ENCODE results near the gene CXCR4.

The CXCR4 gene

DNA sequence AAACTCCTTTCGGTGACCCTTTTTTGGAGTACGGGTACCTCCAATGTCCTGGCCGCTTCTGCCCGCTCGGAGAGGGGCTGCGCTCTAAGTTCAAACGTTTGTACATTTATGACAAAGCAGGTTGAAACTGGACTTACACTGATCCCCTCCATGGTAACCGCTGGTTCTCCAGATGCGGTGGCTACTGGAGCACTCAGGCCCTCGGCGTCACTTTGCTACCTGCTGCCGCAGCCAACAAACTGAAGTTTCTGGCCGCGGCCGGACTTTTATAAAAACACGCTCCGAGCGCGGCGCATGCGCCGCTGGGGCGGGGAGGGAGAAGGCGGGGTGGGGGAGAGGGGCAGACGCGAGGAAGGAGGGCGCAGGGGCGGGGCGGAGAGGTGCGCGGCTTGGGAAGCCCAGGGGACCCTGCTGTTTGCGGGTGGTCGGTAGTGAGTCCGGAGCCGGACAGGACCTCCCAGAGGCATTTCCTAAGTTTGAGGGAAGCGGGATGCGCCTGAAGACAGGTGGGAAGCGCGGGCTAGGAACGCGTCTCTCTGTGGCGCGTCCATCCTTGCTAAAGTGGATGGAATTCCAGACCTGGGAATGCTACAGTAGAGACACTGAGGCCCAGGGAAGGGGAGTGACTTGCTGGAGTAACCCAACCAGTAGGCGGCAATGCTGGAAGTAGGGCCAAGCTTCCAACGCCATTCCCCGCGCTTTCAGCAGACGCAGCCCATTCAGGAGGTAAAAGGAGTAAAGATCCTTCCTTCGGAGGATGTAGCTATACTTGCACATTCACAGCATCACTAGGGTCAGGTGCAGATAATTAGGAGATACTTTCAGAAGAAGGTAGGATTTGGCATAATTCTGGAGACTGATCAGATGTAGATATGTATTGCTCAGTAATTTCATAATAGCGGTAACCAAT is at the start of gene CXCR4:
Gene CXCR4 (minus strand): TSS at position 241 of the 910 bp plus-strand sequence. CDS start 89 bp downstream, at position 152.
- no peak for DNase-seq

DNA sequence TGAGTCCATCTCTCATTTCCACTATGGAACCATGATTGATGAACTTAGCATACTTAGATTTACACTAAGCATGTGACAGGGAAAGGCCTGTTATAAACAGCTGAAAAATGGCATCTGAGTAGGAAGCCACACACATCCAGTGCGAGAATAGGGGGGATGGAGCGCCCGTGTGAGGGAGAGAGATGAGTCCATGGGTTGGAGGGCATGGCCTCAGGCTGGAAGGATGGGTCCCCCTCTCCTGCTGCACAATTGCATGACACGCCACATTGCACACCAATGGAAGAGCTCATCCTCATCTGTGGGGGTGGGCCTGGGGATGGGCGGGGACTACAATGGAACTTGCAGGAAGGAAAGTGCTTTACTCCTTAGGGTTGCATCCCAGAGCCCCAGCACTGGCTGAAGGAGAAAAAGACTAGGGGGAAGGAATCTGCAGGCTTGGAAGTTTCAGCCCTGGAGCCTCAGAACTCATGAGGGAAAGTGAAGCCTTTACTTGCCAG is 46.4 kb upstream of the CXCR4 start:
- no peak for DNase-seq

DNA sequence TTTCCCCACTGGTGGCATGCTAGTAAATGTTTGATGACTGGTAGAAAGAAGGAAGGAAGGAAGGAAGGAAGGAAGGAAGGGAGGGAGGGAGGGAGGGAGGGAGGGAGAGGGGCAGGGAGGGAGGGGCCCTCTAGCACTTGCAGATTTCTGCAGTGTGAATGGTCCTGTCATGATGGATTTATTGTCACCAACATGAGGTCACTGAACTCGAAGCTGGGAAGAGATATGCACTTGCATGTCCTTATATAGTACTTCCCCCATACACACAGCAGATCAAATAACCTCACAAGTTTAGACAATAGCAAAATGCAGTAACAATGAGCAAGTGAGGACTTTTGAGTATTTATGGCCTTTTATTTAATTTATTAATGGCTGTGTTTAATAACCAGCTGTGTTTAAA is 44.5 kb upstream of the CXCR4 start:
- DNase-seq: no peak

DNA sequence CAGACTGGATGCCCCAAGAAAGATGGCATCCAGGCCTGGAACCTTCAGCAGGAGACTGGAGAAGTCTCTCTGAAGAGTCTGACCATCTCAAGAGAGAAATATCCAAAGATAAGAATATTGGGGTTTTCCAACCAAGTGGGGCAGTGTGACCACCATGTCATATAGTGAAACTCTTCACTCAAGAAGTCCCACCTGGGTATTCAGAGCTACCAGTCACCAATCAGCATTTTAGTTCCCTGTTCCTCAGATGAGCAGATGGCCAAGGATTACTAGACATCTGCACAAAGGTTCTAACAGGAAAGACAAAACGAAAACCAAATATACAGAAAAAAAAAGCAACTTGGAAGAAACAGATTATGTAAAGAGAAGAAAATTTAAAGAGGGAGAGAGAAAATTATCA is 38.5 kb upstream of the CXCR4 start:
- DNase-seq: no peak

DNA sequence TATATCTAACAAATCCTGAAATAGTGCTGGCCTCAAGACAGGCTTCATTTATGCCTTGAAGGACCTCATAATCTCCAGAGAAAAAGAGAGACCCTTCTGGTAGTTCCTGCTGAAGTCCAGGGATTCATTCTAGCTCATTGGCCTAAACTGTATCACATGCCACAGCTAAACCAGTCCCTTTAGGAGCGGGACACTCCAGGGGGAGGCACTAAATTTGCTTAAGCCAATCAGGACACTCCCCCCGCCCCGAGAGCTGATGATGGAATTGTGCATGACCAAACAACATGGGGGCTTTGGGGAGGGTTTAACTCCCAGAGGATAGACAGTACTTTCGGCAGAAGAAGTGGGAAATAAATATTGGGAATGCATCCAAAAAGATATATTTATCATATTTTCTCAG is 36.4 kb upstream of the CXCR4 start:
- DNase-seq: no peak

DNA sequence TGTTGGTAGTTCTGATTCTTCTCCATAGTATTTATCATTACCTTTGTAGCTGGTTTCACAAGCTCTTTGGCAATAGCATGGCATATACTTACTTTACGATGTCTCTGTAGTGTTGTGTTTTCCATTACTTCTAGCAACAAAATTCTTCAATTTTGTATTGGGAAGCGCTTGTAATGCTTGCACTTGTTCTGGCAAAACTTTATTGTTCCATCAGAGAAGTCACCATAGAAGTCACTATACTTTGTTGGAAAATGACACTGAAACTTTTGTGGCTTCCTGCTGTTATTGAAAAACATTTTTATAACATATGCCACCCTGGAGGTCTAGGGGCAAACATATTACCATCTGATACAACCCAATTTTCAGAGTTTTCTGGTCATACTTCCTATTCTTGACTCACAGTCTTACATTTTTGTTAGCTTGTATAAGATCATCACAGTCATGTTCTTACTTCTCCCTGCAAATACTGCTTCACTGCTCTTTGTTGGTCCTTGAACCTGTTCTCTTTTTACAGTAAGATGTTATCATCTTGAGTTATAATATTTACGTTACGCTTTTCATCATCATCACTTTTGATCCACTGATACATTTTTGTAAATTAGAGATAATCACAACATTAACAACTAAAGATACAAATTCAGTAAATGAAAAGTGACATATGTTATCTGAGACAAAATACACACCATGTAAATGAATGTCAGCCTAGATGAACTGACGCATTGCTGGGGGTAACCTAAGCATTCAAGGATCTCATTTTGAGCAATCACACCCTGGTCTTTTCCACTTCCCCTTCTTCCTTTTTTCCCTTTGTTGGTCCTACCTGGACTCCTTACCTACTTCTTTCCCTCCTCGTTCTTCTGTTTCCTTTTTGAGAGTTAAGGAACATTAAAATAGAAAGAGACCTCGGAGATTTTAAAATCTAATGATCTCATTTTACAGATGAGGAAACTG is 33.3 kb upstream of the CXCR4 start:
- no peak for DNase-seq

DNA sequence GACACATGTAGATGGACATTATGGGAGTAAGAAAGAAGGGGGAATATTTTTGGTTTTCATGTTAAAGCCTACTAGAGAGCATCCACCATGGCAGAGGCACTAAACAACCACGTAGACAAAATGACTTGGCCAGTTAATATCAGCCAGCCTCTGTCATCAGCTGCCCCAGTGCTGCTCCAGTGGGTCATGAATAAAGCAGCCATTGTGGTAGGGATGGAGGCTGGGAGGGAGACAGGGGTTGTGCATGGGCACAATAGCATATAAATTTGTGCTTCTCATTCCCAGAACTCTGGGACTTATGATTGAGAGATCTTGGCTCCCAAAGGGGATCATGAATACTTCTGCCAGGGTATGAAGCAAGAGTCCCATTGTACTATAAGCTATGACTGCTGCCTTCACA is 31.1 kb upstream of the CXCR4 start:
- no peak for DNase-seq

DNA sequence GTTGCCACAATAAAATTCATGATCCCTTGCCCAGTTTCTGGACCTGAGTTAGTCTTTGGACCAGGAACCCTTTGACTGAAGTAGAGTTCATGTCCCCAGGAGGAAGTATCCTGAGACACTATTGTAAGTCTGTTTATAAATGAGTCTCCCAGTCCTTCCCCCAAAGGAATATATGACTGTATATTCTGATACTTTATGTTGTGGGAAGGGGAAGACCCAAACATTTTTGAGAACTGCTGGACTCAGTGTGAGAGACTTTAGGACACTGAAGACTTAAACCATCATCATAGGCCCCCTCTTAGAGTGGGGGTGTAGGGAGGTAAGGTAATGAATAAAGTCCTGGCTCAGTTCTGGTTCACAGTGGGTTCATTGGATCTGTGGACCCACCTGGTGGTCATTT is 28.6 kb upstream of the CXCR4 start:
- DNase-seq: no peak

DNA sequence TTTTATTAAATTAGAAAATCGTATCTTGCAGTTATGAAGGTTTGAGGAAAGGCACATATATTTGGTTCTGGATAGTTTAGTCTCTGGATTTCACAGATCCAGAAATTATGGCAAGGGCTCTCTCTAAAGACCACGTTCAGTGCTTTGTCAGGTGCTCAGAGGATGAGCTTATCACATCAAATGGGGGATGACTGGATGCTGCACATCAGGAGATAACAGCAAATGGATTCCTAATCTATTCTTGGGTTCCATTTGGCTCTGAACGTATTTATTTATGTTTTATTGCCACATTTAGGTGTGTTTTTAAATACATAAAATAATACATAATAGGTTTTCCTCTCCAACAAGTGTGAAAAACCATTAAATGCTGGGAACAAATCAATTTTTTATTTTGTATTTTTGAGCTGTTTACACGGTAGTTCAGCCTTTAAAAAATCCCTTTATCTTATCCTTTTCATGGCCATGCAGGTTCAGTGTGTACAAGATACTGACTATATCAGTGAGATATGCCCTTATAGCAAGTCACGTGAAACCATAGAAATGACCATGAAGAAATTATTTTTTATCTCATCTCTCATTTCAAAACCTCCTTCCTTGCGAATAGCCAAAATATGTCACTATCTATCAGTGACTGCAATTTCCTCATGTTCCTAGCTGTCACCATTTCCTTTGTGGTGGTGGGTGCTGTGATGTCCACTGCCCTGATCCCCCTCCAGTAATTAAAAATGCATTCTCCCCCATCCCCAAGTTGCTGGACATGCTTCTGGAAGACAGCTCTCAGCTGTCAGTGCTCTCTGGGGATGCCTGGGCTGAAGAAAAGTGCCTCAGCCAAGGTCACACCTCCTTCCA is 25.9 kb upstream of the CXCR4 start:
- no peak for DNase-seq

DNA sequence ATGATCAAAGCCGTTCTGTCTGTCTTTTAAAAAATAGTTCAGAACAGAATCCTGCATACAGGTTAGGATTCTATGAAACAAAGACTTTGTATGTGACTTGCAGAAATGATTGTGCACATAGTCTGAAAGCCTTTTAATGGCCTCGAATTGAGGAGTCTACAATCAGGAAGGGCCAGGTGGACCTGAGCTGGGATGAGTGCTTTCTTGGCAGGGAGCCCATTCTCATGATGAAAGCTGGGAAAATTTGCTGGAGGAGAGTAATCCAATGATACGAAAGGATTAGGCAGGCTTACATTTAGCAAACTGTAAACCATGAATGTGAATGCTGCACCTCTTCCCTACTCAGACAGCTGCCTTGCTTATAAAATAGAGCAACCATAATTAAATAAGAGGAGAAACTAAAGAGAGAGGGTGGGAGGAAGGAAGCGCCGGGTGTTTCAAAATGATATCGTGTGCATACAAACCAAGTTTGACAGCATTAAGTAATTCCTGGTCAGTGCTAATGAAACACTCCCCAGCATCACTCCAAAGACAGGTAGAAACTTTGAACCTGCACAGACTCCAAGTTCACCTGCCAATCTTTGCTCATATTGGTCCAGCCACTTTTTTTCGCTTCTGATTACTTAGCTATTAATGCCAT is 23.7 kb upstream of the CXCR4 start:
- no peak for DNase-seq

DNA sequence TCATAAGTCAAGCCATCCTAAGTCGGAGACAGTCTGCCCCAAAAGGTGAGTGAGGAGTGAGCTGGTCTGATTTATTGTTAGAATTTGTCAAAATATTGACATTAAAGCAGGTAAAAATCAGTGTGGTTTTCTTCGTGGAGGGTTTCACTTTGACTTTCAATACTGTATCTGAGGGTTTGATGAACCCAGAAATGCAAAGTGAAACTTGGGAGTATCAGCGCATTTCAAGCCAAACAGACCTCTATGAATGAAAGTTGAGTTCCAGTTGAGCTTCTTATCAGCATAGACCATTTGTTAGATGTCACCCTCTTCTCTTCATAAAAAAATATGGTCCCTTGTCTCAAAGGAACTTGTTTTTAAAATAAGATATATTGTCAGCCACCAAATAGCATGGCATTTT is 21.7 kb upstream of the CXCR4 start:
- DNase-seq: no peak

DNA sequence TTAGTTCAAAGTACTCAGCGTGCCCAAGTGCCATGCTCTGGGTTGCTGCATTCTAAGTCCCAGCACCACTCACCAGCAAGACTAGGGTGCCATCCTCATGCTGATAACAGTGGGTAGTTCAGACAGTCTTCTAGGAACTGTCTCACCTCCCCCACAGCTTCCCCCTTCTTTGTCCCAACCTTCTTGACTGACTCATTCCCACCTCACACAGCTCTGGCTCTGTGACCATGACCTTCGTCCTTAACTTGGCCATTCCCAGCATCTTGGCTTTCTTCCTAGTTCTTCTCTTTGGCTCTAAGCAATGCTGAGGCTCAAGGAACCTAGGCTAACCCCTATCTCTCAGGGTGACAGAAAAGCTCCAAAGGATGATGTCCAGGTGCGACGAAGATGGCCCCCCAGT is 20.0 kb upstream of the CXCR4 start:
- no peak for DNase-seq

DNA sequence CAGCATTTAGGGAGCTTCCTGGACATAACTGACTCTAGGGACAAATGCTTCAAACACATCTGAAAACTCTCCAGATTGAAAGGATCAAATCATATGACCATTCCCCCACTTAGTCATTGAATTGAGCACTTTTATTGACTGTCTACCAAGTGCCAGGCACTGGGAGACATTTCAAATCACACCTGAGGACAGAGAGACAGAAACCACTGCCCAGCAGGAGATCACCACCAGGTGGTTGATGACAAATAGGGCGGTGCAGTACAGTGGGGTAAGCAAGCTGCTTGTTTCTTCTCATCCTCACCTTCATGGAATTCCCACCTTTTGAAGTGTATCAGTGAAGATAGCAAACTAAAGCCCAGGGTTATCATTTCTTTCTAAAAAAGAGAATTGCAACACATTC is 19.0 kb upstream of the CXCR4 start:
- no peak for DNase-seq

DNA sequence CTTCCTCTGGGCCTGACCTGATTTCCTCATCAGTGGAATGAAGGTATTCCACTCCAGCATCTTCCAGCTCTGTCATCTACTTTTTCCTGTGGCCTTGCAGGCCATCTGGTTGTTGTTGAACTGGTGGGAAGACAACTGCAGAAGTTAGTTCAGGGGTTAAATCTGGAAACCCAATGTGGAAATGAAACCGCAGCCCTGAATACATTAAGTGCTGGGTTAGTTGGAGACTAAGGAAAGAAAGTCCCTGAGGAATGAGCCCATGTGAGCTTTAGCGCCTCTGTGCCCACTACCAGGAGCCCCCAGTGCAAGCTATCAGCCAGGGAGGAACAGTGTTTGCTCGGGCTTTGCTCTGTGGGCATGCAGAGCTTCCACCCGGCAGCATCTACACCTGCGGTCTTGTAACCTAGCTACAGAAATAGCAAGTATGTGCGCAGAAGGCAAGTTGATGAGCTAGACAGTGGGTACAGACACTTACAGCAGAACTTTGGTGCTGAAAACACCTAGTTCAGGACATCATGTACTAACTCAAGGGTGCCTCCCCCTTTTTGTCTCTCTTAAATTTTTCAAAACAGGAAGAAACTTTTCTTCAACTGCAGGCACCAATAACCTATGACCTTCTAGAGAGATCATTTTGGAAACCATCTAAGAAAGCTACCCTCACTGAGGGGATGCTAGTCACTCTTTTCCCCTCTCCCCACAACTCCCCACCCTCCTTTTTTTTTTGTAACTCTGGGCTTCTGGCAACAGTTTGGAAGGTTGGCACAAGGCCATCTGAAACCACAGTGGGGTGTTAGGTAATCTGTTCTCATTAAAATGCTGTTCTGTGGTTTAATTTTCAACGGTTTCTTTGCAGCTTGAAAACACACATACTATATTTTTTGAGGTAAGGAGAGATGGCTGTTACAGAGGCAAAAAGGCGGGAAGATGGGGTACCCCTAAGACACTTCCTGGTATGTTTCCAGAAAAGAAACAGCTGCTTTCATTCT is 18.3 kb upstream of the CXCR4 start:
- no peak for DNase-seq

DNA sequence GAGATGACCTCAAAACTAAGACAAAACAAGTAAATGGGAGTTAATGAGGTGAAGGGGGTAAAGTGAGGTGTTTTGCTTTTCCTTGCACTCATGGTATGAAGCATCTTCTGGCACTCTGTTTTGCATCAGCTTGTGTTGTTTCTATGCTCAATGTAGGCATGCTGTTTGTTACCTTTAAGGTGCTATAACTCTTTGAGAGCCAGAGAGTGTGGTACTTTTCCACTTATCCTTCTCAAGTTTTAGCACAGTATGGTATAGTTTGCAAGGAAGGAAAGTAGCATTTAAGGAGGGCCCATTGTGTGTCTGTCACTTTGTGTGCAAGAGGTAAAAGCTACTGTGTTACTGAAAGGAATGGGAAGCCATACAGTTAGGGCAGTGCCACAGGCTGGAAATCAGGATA is 17.5 kb upstream of the CXCR4 start:
- DNase-seq: no peak

DNA sequence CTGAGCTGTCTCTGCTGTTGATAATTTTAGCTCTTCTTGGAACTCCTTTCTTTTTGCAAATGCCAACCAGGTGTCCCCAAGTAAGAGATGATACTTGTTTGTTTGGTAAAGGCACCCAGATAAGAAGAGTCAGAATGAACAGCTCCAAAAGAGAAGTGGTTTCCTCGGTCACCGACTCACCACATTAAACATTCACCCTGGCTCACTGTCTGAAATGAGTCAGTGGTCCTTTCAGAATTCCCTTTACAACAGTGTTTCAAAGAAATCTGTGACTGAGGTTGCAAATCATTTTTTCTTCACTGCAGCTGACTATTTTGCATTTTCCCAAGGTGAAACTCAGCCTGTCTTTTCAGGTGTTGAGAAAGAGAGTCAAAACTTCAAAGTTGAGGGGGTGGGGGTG is 16.2 kb upstream of the CXCR4 start:
- no peak for DNase-seq

DNA sequence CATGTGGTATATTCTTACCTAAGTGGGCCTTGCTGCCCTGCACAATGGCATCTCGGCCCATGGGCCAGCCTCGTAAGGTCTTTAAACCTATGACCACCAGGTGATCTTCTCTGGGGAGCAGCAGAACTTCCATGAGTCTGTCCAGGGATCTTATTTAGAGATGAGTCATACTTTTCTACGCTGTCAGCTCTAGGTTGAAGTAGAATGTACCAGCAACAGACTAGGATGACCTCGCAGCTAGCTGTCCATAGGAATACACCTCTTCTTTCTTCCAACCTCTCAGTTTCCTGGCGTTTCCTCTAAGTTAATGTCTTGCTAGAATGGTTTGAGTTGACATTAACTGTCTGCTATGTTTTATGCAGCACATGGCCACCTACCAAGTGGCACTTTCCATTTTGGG is 15.6 kb upstream of the CXCR4 start:
- DNase-seq: no peak

DNA sequence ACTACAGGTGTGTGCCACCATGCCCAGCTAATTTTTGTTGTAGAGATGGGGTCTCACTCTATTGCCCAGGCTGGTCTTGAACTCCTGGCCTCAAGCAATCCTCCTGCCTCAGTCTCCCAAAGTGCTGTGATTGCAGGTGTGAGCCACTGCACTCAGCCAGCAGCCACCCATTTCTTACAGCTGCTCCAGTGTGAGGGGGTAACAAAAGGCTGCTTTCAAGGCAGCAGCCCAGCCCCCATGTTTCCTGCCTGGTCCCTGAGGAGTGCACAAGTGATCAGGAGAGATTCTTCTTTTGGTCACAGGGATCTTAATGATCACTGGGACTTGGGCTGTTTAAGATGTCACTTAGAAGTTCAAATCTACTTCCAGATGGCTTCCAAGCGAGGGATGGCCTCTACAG is 15.2 kb upstream of the CXCR4 start:
- no peak for DNase-seq

DNA sequence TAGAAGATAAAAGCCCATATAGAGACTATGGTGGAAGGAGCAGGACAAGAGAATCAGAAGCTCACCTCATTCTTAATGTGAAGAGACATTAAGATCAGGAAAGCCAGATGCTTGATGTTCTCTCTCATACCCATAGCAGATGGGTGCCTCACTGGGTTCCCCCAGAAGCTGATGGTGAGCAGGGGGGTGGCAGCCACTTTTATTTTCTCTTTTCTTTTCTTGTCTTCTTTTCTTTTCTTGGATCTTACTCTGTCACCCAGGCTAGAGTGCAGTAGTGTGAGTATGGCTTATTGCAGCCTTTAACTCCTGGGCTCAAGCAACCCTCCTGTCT is 14.8 kb upstream of the CXCR4 start:
- DNase-seq: no peak

DNA sequence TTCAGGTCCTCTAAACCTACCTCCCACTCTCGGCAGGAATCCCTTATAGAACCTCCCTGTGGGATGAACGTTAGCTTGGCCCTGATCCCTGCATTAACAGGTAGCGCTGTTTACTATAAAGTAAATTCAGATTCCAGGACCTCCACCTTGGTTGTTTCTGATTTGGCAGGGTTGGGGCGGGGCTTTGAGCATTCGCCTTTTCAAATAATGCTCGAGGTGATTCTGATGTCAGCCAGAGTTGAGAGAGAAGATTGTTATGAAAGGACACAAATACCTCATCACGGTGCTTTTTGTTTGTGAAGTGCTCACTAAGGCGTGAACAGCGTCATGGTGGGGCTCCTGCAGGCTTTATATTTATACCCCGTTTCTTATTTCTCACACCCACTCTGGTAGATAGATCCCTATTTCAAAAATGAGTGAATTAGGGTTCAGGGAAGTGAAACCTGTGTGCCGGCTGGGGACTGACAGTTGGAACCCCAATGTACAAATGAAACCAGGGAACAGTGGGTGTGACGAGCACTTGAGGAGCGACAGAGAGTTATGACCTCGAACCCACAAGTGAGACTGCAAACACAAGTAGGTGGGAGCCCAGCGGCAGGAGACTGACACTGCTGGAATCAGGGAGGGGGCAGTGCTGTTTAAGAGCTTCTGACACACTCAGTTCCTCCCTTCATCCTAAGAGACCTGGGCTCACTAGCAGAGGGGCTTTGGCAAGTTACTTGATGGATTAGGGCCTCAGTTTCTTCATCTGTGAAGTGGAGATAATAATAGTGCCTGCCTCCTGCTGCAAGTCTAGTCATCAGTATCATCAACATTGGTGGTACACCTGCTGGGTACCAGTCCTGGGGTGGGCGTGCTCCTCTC is 14.2 kb upstream of the CXCR4 start:
- DNase-seq: no peak
